HG02970 (cell line): Measurements from ENCODE around the gene BLTP3B.

Source experiments
- ATAC-seq: cut with Tn5 transposase; IDR thresholded peaks from one replicate; pipeline ENCODE4 v1.9.1; 2021; ENCODE audit warnings: mild to moderate bottlenecking, moderate library complexity, moderate number of reproducible peaks; ENCODE audit not compliant: unreplicated experiment, low FRiP score

BLTP3B gene

GRCh38 chr12:100120355-100120754, 22.3 kb downstream of the BLTP3B start:
- no peak for ATAC-seq

- no peak for ATAC-seq
Measured at GRCh38 chr12:100115291-100115690, 27.4 kb downstream of the BLTP3B start.

GRCh38 chr12:100114574-100114973, 28.1 kb downstream of the BLTP3B start:
- ATAC-seq: no peak

GRCh38 chr12:100110276-100110675, 32.4 kb downstream of the BLTP3B start:
- no peak for ATAC-seq

- ATAC-seq: no peak
Measured at GRCh38 chr12:100106861-100107260, 35.8 kb downstream of the BLTP3B start.

GRCh38 chr12:100105661-100106060, 37.0 kb downstream of the BLTP3B start:
- ATAC-seq: no peak

GRCh38 chr12:100101000-100101399, 41.7 kb downstream of the BLTP3B start:
- ATAC-seq: no peak
